Activated CD4-positive, alpha-beta T cell treated with anti-CD3 and anti-CD28 coated beads, Interleukin-2, amount 10 ng/mL, durations not matched to agents 7 days and 5 days (primary cell): ENCODE results near the gene RFFL. TPM values are rescaled to one million over a fixed set of nuclear protein-coding genes. Genes with fewer than 3 reads are reported as not detected.

Experiments
- CTCF ChIA-PET: fragments of 350-600 bp; sonication (Branson Sonifier 250); formaldehyde crosslinking; loops from one replicate; lab custom pipeline; 2021; ENCODE audit warnings: antibody characterized with exemption; lab: Charles Lee
- POLR2A ChIA-PET: fragments of 350-600 bp; sonication (Branson Sonifier 250); formaldehyde crosslinking; loops from one replicate; lab custom pipeline; 2021; ENCODE audit warnings: antibody characterized with exemption; lab: Charles Lee
- DNase-seq: peaks from one replicate; pipeline ENCODE4 v3.0.0-alpha.2; 2020
- H3K27ac Mint-ChIP-seq: one replicate; pipeline ENCODE4 v1.8.0; 2021; ENCODE audit warnings: mild to moderate bottlenecking, moderate library complexity, mixed read lengths
- H3K27me3 Mint-ChIP-seq: one replicate; pipeline ENCODE4 v1.8.0; 2021; ENCODE audit warnings: mixed read lengths
- H3K36me3 Mint-ChIP-seq: one replicate; pipeline ENCODE4 v1.8.0; 2021; ENCODE audit warnings: low read depth, mixed read lengths
- H3K4me1 Mint-ChIP-seq: one replicate; pipeline ENCODE4 v1.8.0; 2021; ENCODE audit warnings: mixed read lengths
- H3K4me3 Mint-ChIP-seq: one replicate; pipeline ENCODE4 v1.8.0; 2021; ENCODE audit warnings: mild to moderate bottlenecking, moderate library complexity, mixed read lengths
- H3K9me3 Mint-ChIP-seq: one replicate; pipeline ENCODE4 v1.8.0; 2021; ENCODE audit warnings: mixed read lengths
- total RNA-seq, 2 experiments: library from RNA; stranded (reverse); gene quantifications; one replicate each; pipeline ENCODE4 v1.2.3, GENCODE V29; 2021

Gene RFFL
- total RNA-seq, 2 experiments from 2014 or later = 36.0 to 40.1 TPM

DNA sequence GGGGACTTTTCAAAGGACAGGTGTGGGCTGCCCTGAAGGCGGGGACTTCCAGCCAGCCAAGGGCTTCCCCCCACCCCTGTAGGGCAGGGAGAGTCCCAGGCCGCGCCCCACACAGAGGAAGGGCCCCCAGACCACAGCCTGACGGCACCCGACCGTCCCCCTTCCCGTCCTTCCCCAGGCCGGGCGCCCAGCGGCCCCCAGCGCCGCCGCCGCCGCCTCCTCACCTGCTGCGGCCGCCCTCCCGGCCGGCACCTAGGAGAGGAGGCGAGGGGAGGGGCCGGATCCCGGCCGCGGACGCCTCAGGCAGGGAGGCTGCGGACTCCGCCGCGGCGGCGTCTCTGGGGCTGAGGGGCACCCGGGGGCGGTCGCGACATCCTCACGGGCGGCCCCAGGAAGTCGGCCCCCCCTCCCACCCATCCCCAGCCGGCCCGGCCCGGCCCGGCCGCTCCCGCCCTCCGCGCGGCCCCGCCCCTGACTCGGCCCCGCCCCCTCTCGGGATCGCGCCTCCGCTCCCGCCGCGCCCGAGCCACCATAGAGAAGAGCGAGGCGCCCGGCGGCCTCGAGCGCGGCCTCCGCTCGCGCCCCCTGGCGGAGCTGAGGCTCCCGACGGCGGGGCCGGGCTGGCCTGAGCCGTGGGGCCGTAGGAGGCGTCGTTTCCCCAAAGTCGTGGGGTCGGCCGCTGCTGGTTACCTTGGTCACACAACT is 25.5 kb upstream of the RFFL start:
- H3K9me3 Mint-ChIP-seq = no peaks in the 10 kb centered on the region
- peak overlapping the region; percentile 87 for H3K4me3 Mint-ChIP-seq
- H3K4me1 Mint-ChIP-seq = peaks cover 51% of the 10 kb centered on the region
- H3K27ac Mint-ChIP-seq = peak overlapping the region; percentile 92
- peaks cover 5% of the 10 kb centered on the region for H3K36me3 Mint-ChIP-seq
- POLR2A ChIA-PET = interaction anchor here (0.7 to 1.6 kb wide), 3 partner anchors 16 to 66 kb away, joined by 3 to 8 read pairs (median 7); no protein-coding TSS in a partner anchor
- DNase-seq = peak; percentile 87
- CTCF ChIA-PET = interaction anchor here (0.7 to 3.4 kb wide), 38 partner anchors 9 to 125 kb away, joined by 3 to 16 read pairs (median 5); partner anchors contain the start of genes LIG3 and RFFL
- no peaks in the 10 kb centered on the region for H3K27me3 Mint-ChIP-seq

- no peaks in the 10 kb centered on the region for H3K9me3 Mint-ChIP-seq
- CTCF ChIA-PET = interaction anchor here (1.0 to 1.6 kb wide), 2 partner anchors 39 to 67 kb away, joined by 3 to 4 read pairs; no protein-coding TSS in a partner anchor
- peaks cover 5% of the 10 kb centered on the region for H3K36me3 Mint-ChIP-seq
- POLR2A ChIA-PET = interaction anchor here (0.7 kb wide), 1 partner anchor 15 kb away, joined by 8 read pairs; no protein-coding TSS in a partner anchor
- H3K4me3 Mint-ChIP-seq = peak overlapping the region; percentile 87
- H3K27ac Mint-ChIP-seq = peak overlapping the region; percentile 89
- no peak for DNase-seq
- H3K27me3 Mint-ChIP-seq = no peaks in the 10 kb centered on the region
- peaks cover 55% of the 10 kb centered on the region for H3K4me1 Mint-ChIP-seq
Observed at GRCh38 chr17:35088356-35088880, 24.9 kb upstream of the RFFL start.

DNA sequence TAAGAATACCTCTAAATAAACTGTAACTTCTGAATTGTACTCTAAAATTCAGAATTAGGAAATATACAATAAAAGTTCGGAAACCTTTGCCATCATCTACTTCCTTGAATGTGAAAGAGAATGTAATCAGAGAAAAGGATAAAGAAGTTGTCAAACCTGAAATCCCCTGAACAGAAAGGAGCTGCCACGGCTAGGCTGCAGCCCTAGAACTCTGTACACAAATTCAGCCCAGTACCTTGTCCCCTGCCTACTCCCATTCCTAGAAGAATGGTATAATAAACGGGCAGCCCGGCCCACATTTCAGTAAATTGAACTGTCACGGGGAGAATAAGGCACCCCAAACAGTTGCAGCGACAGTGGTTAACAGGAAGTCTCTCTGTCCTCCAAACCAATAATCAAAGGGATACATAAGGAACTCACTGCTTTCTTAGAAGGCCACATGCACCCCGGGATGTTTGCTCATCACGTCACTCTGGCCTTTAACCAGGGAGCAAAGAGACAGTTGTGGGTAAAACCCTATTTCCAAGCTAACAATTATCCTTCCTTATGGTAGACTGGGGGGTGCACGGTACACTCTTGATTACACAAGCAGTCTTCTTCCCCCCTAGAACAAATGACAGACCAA is 24.3 kb upstream of the RFFL start:
- H3K36me3 Mint-ChIP-seq = peaks cover 5% of the 10 kb centered on the region
- H3K4me1 Mint-ChIP-seq = peaks cover 60% of the 10 kb centered on the region
- ChIA-PET CTCF (interaction anchor here (1.0 to 1.6 kb wide), 2 partner anchors 39 to 66 kb away, joined by 3 to 4 read pairs; no protein-coding TSS in a partner anchor), POLR2A (interaction anchor here (0.7 kb wide), 1 partner anchor 15 kb away, joined by 8 read pairs; no protein-coding TSS in a partner anchor)
- peak overlapping the region; percentile 87 for H3K4me3 Mint-ChIP-seq
- no peaks in the 10 kb centered on the region for H3K9me3 Mint-ChIP-seq
- DNase-seq = peak; percentile 37
- H3K27ac Mint-ChIP-seq = peak overlapping the region; percentile 89
- H3K27me3 Mint-ChIP-seq = no peaks in the 10 kb centered on the region

GRCh38 chr17:35086931-35087573 is 23.5 kb upstream of the RFFL start:
- DNase-seq = no peak
- Mint-ChIP-seq H3K27me3 (no peaks in the 10 kb centered on the region), H3K9me3 (no peaks in the 10 kb centered on the region)

DNA sequence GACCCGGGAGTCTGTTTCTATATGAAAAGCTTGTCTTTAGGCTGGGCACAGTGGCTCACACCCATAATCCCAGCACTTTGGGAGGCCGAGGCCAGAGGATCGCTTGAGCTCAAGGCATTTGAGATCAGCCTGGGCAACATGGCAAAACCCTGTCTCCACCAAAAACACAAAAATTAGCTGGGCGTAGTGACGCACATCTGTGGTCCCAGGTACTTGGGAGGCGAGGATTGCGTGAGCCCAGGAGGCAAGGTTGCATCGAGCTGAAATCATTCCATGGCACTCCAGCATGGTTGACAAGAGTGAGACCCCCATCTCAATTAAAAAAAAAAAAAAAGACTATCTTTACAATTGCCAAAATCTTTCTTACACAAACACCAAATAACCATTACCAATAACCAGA is 22.7 kb upstream of the RFFL start:
- Mint-ChIP-seq H3K27ac (no peak overlapping the region), H3K4me3 (no peak overlapping the region), H3K9me3 (no peaks in the 10 kb centered on the region), H3K4me1 (peaks cover 74% of the 10 kb centered on the region), H3K27me3 (no peaks in the 10 kb centered on the region), H3K36me3 (peaks cover 5% of the 10 kb centered on the region)
- ChIA-PET POLR2A (interaction anchor here (0.6 to 0.7 kb wide), 2 partner anchors 35 to 95 kb away, joined by 3 to 4 read pairs; no protein-coding TSS in a partner anchor), CTCF (interaction anchor here (0.7 to 1.5 kb wide), 3 partner anchors 9 to 87 kb away, joined by 3 to 5 read pairs (median 4); no protein-coding TSS in a partner anchor)
- DNase-seq = no peak

More at GRCh38 chr17:35086931-35087573, 23.5 kb upstream of the RFFL start:
- Mint-ChIP-seq H3K36me3 (peaks cover 5% of the 10 kb centered on the region), H3K4me3 (peak overlapping the region; percentile 87), H3K4me1 (peaks cover 68% of the 10 kb centered on the region), H3K27ac (peak overlapping the region; percentile 89)
- POLR2A ChIA-PET = interaction anchor here (0.6 kb wide), 1 partner anchor 36 kb away, joined by 4 read pairs; no protein-coding TSS in a partner anchor
- CTCF ChIA-PET = interaction anchor here (0.7 to 1.6 kb wide), 3 partner anchors 18 to 66 kb away, joined by 3 to 4 read pairs (median 3); no protein-coding TSS in a partner anchor

DNA sequence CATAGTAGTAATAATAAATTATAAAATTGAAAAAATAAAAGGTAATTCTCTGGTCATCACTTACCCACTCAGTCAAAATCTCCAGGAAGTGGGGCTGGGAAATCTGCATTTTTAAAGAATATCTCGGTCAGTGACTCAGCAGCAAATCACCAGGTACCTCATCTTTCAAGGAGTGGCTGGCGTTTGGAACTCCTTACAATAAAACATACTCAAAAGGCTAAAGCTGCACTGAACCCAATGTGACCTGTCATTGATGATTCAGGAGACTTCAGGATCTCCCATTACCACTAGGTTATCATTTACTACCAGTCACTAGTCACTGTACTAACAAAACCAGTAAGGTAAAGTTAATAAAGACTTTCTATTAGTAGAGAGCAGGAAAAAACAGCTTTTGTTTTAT is 21.5 kb upstream of the RFFL start:
- Mint-ChIP-seq H3K36me3 (peaks cover 6% of the 10 kb centered on the region), H3K27ac (peak overlapping the region; percentile 11), H3K27me3 (no peaks in the 10 kb centered on the region), H3K4me3 (no peak overlapping the region), H3K4me1 (peaks cover 76% of the 10 kb centered on the region), H3K9me3 (no peaks in the 10 kb centered on the region)
- CTCF ChIA-PET = interaction anchor here (0.8 to 1.5 kb wide), 5 partner anchors 10 to 86 kb away, joined by 3 to 5 read pairs (median 3); no protein-coding TSS in a partner anchor
- POLR2A ChIA-PET = no interaction called here
- no peak for DNase-seq

GRCh38 chr17:35083071-35083470 is 19.6 kb upstream of the RFFL start:
- ChIA-PET POLR2A (no interaction called here), CTCF (interaction anchor here (1.2 to 1.7 kb wide), 2 partner anchors 17 to 32 kb away, joined by 3 to 6 read pairs; no protein-coding TSS in a partner anchor)
- Mint-ChIP-seq H3K4me3 (no peak overlapping the region), H3K36me3 (peaks cover 15% of the 10 kb centered on the region), H3K9me3 (no peaks in the 10 kb centered on the region), H3K27me3 (no peaks in the 10 kb centered on the region), H3K27ac (no peak overlapping the region), H3K4me1 (peaks cover 79% of the 10 kb centered on the region)
- DNase-seq = no peak

DNA sequence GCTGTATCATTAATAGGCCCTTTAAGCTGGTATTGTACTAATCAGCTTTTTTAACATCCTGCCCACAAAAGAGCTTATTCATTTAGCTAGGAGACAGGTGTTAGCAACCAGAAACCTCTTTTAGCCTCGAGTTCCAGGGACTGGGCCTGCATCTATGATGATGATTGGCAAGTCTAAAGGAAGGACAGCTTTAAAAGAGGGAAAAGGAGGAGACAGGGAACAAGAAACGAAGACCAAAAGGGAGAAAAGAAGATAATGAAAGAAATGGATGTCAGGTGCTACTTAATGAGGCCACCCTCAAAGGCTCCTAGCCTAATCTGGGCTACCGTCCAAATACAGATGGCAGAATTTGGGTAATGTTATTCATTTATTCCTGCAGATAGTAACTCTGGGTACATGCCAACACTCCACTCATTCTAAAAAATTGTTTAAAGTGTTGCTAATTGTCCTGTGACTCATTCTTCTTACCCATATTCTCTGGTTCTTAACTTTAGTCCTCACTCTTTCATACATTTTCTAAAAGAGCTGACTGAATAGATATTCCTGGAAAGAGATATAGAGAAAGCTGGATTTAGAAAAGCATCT is 18.7 kb upstream of the RFFL start:
- Mint-ChIP-seq H3K36me3 (peaks cover 21% of the 10 kb centered on the region), H3K4me3 (no peak overlapping the region), H3K9me3 (no peaks in the 10 kb centered on the region), H3K4me1 (peaks cover 78% of the 10 kb centered on the region), H3K27me3 (no peaks in the 10 kb centered on the region), H3K27ac (peak overlapping the region; percentile 80)
- ChIA-PET POLR2A (no interaction called here), CTCF (interaction anchor here (0.7 to 3.0 kb wide), 5 partner anchors 12 to 59 kb away, joined by 3 to 11 read pairs (median 3); partner anchors contain the start of gene RFFL)
- no peak for DNase-seq

GRCh38 chr17:35081638-35082037 is 18.1 kb upstream of the RFFL start:
- no peaks in the 10 kb centered on the region for H3K27me3 Mint-ChIP-seq
- ChIA-PET CTCF (interaction anchor here (0.8 to 3.0 kb wide), 5 partner anchors 8 to 60 kb away, joined by 3 to 12 read pairs (median 6); partner anchors contain the start of gene RFFL), POLR2A (interaction anchor here (1.0 kb wide), 1 partner anchor 13 kb away, joined by 4 read pairs; no protein-coding TSS in a partner anchor)
- H3K27ac Mint-ChIP-seq = peak overlapping the region; percentile 88
- peaks cover 23% of the 10 kb centered on the region for H3K36me3 Mint-ChIP-seq
- H3K4me1 Mint-ChIP-seq = peaks cover 76% of the 10 kb centered on the region
- no peaks in the 10 kb centered on the region for H3K9me3 Mint-ChIP-seq
- no peak for DNase-seq
- H3K4me3 Mint-ChIP-seq = no peak overlapping the region

GRCh38 chr17:35080536-35080935 is 17.0 kb upstream of the RFFL start:
- H3K9me3 Mint-ChIP-seq = no peaks in the 10 kb centered on the region
- H3K4me1 Mint-ChIP-seq = peaks cover 68% of the 10 kb centered on the region
- peaks cover 24% of the 10 kb centered on the region for H3K36me3 Mint-ChIP-seq
- ChIA-PET POLR2A (interaction anchor here (1.0 kb wide), 1 partner anchor 30 kb away, joined by 3 read pairs; no protein-coding TSS in a partner anchor), CTCF (interaction anchor here (1.1 to 3.0 kb wide), 3 partner anchors 9 to 20 kb away, joined by 3 to 12 read pairs (median 11); partner anchors contain the start of gene RFFL)
- H3K27me3 Mint-ChIP-seq = no peaks in the 10 kb centered on the region
- H3K4me3 Mint-ChIP-seq = peak overlapping the region; percentile 15
- peak overlapping the region; percentile 88 for H3K27ac Mint-ChIP-seq
- peak; percentile 29 for DNase-seq
